ENCODE measurements around the gene CREBBP.

CREBBP gene

DNA sequence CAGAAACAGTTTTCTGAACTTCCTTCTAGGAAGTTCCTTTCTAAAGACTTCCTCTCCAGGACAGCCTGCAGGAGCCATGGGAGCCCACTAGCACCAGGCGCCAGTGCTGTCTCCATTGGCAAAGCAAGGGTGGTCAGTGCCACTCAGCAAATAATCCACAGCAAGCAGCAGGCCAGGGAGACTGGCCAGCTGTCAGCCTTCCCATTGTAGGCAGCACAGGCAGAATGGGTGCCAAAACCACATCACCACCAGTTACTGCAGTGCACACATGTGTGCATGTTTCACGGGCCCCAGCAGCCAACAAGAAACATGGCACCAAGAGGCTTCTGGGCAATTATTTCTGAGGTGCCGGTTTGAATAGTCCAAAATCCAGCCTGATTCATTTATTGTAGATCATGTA is 199.3 kb downstream of the CREBBP start:
- FAIRE-seq: no peak
- TF ChIP-seq SPI1 (IDR thresholded peaks at IDR 0.05; ENCODE audit: low read depth, low read length) (no peak), POLR2A (IDR thresholded peaks at IDR 0.05; ENCODE audit: low read depth, low read length) (no peak)
- DNase-seq (ENCODE audit: insufficient read length, low spot score): no peak

- TF ChIP-seq SPI1 (IDR thresholded peaks at IDR 0.05; ENCODE audit: low read depth, low read length) (no peak), POU2F2 (IDR thresholded peaks at IDR 0.05; ENCODE audit: low read depth, low read length) (no peak), POLR2A (IDR thresholded peaks at IDR 0.05; ENCODE audit: low read depth, low read length) (no peak), TAF1 (IDR thresholded peaks at IDR 0.05; ENCODE audit: low read depth, low read length) (no peak), PAX5 (IDR thresholded peaks at IDR 0.05; ENCODE audit: insufficient read depth, low read length, severe bottlenecking) (no peak), POLR2AphosphoS5 (IDR thresholded peaks at IDR 0.05; ENCODE audit: low read depth, low read length) (no peak)
- FAIRE-seq (no peak), DNase-seq (ENCODE audit: insufficient read length, low spot score) (no peak)
Measured at GRCh38 chr16:3677994-3678393, 202.5 kb downstream of the CREBBP start.

GRCh38 chr16:3675601-3676130 is 204.8 kb downstream of the CREBBP start:
- DNase-seq (ENCODE audit: insufficient read length, low spot score): no peak
- FAIRE-seq: no peak
- no peak for TF ChIP-seq SPI1 (IDR thresholded peaks at IDR 0.05; ENCODE audit: low read depth, low read length)
- no peak for TF ChIP-seq PAX5 (IDR thresholded peaks at IDR 0.05; ENCODE audit: insufficient read depth, low read length, severe bottlenecking)
- no peak for TF ChIP-seq POLR2A (IDR thresholded peaks at IDR 0.05; ENCODE audit: low read depth, low read length)
